HL-60 (cell line): ENCODE data around the gene CLCA1.

Experiments used
- DNase-seq, 2 experiments: peaks; one replicate each; pipeline ENCODE4 v3.0.0-alpha.2; 2010 to 2020; ENCODE audit warnings: low read depth in 1 of 2, low spot score in 1 of 2
- H3K27ac ChIP-seq: fragments of 250-450 bp; sonication (Bioruptor Pico); replicated peaks from 2 replicates; pipeline ENCODE4 v1.5.1; 2020; ENCODE audit warnings: mild to moderate bottlenecking, moderate library complexity
- H3K27me3 ChIP-seq: fragments of 250-450 bp; sonication (Bioruptor Pico); 2 replicates; pipeline ENCODE4 v1.5.1; 2021; ENCODE audit warnings: mild to moderate bottlenecking, moderate library complexity; ENCODE audit not compliant: insufficient read depth, poor library complexity, severe bottlenecking
- H3K4me3 ChIP-seq: replicated peaks from 2 replicates; pipeline ENCODE4 v1.5.1; 2011; ENCODE audit warnings: mild to moderate bottlenecking, control low read depth, low read length; ENCODE audit not compliant: insufficient read depth
- CTCF ChIP-seq: IDR thresholded peaks from one replicate; pipeline ENCODE4 v1.5.1; 2011; ENCODE audit warnings: low read length, control low read depth, inconsistent platforms; ENCODE audit not compliant: insufficient read depth
- GABPA ChIP-seq: IDR thresholded peaks from 2 replicates; pipeline ENCODE4 v1.6.1; 2012; ENCODE audit warnings: low read depth
- POLR2AphosphoS5 ChIP-seq: IDR thresholded peaks from 2 replicates; pipeline ENCODE4 v1.6.1; 2012; ENCODE audit warnings: low read depth
- REST ChIP-seq: IDR thresholded peaks from 2 replicates; pipeline ENCODE4 v1.6.1; 2012; ENCODE audit warnings: low read depth; ENCODE audit not compliant: insufficient replicate concordance
- SPI1 ChIP-seq: IDR thresholded peaks from 2 replicates; pipeline ENCODE4 v1.6.1; 2012; ENCODE audit warnings: low read depth, mild to moderate bottlenecking, borderline replicate concordance

The CLCA1 gene

GRCh38 chr1:86461482-86461881, 7.2 kb upstream of the CLCA1 start:
- peaks cover 3% of the 10 kb centered on the region for H3K27me3 ChIP-seq
- no peak for DNase-seq
- TF ChIP-seq POLR2AphosphoS5 (no peak), GABPA (no peak), SPI1 (no peak), REST (no peak), CTCF (no peak)

GRCh38 chr1:86464819-86465218, 3.9 kb upstream of the CLCA1 start:
- no peak for TF ChIP-seq REST
- no peak for TF ChIP-seq GABPA
- TF ChIP-seq CTCF = no peak
- TF ChIP-seq POLR2AphosphoS5 = no peak
- no peak for TF ChIP-seq SPI1
- H3K27me3 ChIP-seq = no peaks in the 10 kb centered on the region
- H3K4me3 ChIP-seq = no peak overlapping the region
- DNase-seq = no peak
- H3K27ac ChIP-seq = no peak overlapping the region

More at GRCh38 chr1:86461482-86461881, 7.2 kb upstream of the CLCA1 start:
- H3K4me3 ChIP-seq = no peak overlapping the region
- no peak overlapping the region for H3K27ac ChIP-seq

GRCh38 chr1:86466109-86466844, 2.5 kb upstream of the CLCA1 start:
- no peak for TF ChIP-seq CTCF
- TF ChIP-seq POLR2AphosphoS5 = no peak
- no peak for TF ChIP-seq GABPA
- no peak for TF ChIP-seq REST
- TF ChIP-seq SPI1 = no peak
- H3K27ac ChIP-seq = no peak overlapping the region
- H3K4me3 ChIP-seq = no peak overlapping the region
- peaks cover 2% of the 10 kb centered on the region for H3K27me3 ChIP-seq
- no peak for DNase-seq
